ELR (cell line): ENCODE results near the gene TUBB4B.

ENCODE experiments used
- DNase-seq: peaks from one replicate; pipeline ENCODE4 v3.0.0-alpha.2; 2015; ENCODE audit warnings: low read depth

The TUBB4B gene

GRCh38 chr9:137212520-137212919, 28.6 kb upstream of the TUBB4B start:
- no peak for DNase-seq

- DNase-seq = peak; percentile 28
These were observed 27.7 kb upstream of the TUBB4B start for GRCh38 chr9:137213160-137214060.

- DNase-seq = no peak
These were observed 26.5 kb upstream of the TUBB4B start for GRCh38 chr9:137214620-137215019.

DNA sequence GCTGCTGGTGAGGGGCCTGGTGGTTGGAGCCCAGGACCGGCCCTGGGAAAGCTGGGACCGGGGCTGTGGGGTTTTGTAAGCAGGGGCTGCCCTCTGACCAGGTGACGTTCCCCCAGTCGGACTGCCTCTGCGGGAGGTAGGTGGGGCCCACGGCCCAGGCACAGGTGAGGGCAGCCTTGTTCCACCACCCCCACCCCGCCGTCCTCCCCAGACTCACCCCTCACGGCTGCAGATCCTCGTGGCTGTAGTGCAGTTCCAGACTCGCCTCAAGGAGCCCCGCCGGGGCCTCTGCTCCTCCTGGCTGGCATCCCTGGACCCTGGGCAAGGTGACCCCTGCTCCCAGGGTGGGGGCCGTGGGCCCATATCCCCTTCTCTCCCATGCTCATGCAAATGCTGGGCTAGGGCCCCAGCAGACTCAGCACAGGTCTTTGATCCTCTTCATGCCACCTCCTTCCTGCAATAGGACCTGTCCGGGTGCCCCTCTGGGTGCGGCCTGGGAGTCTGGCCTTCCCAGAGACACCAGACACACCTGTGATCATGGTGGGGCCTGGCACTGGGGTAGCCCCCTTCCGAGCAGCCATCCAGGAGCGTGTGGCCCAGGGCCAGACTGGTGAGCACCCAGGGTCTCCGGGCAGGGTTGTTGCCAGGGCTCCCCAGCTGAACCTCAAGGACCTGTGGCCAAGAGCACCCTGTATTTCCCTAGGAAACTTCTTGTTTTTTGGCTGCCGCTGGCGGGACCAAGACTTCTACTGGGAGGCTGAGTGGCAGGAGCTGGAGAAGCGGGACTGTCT, 25.7 kb upstream of the TUBB4B start:
- no peak for DNase-seq

- no peak for DNase-seq
These were observed 24.7 kb upstream of the TUBB4B start for GRCh38 chr9:137216188-137216965.

- DNase-seq = no peak
These were observed 23.5 kb upstream of the TUBB4B start for GRCh38 chr9:137217276-137218211.

- no peak for DNase-seq
These were observed 22.8 kb upstream of the TUBB4B start for GRCh38 chr9:137218212-137218753.

GRCh38 chr9:137218754-137219271, 22.3 kb upstream of the TUBB4B start:
- peak; percentile 56 for DNase-seq

DNA sequence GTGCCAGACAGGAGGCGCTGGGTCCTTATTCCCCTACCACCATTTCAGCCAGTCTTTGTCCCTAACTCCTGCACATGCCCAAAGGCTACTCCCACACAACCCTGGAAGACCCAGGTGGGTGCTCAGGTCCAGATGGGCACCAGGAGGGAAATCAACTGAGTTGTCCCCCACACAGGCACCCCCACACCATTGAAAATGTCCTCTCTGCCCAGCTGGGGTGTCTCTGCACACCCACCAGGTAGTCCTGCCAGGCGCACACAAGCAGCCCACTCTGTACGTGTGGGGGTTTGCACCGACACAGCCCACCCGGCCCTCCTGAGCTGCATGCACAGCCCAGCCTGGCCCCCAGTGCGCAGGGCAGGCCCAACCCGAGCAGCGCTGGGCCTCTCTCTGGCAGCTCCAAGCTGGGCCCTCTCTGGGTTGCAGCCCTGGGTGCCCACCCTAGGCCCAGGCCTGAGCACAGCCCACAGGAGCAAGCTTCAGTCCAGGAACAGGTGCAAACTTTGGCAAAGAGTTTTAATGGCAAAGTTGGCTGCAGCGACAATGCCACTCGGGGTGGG, 21.2 kb upstream of the TUBB4B start:
- no peak for DNase-seq

GRCh38 chr9:137220317-137221094, 20.6 kb upstream of the TUBB4B start:
- DNase-seq = no peak

DNA sequence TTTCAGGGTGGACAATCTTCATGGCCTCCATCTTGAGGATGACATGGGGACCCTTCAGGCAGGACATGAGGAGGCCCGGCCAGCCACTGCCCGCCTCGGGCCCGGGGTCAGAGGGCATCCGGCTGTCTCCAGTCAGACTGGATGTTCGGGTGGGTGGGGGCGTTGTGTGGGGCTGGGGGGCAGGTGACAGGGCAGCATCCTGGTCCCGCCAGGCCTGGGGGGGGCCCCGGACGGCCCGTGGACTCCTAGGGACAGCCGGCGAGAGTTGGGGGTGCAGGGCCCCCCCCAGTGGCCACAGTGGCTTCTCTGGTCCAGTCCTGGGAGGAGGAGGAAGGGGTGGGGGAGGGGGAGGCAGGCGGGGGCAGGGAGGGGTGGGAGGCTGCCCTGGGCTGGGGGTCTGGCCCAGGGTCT, 20.0 kb upstream of the TUBB4B start:
- no peak for DNase-seq

DNA sequence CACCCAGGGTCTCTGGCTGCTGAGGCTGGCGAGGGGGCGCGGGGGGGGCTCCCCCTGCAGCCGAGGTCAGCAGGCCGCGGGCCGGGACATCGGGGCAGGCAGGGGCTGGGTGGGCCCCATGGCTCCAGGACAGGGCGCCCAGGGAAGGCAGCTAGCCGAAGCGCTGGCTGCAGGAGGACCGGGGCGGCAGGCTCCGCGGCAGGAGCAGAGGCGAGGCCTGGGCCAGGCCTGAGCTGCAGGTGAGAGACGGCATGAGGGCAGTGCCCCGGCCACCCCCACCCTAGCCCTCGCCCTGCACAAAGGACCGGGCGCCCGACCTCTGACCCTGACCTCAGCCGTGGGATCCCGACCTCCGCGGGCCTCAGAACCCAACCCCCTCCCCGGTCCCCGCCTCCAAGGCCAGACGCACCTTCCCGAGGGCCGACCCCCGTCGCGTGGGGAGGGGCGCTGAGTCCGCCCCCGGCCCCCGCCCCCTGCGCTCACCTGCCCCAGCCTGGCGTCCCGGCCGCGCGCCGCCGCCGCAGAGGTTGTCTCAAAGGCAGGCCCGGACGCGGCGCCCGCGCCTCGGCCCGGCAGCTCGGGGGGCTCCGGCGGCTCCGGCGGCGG, 19.5 kb upstream of the TUBB4B start:
- DNase-seq = no peak

- peak; percentile 28 for DNase-seq
These were observed 18.7 kb upstream of the TUBB4B start, which contains the start of gene RNF208 for GRCh38 chr9:137222190-137223077. Gene RNF208, minus strand, starts transcription at chr9:137222240. Its CDS starts 1,028 bp downstream, at chr9:137221212.

GRCh38 chr9:137223078-137223970, 17.8 kb upstream of the TUBB4B start:
- peak; percentile 99 for DNase-seq

GRCh38 chr9:137224830-137225694, 16.0 kb upstream of the TUBB4B start, which contains the start of gene CYSRT1:
Gene CYSRT1, plus strand, starts transcription at chr9:137225174. Its CDS starts 448 bp downstream, at chr9:137225622.
- DNase-seq = peak; percentile 34
